Measurements from ENCODE around the gene KYAT1. TPM values are rescaled to one million over a fixed set of nuclear protein-coding genes. Genes with fewer than 3 reads are reported as not detected.

The KYAT1 gene
- total RNA-seq, 1 donor from 2014 or later, result 7.1 TPM

GRCh38 chr9:128917151-128917849 is 35.5 kb upstream of the KYAT1 start:
- Histone ChIP-seq H3K4me1 (peaks cover 78% of the 10 kb centered on the region), H3K4me3 (peak overlapping the region; percentile 40)
- intact Hi-C loops (cut with DNase I), result no loop called here

GRCh38 chr9:128916745-128917144 is 35.0 kb upstream of the KYAT1 start:
- TF ChIP-seq CTCF (IDR thresholded peaks at IDR 0.05), result no peak

More at GRCh38 chr9:128917151-128917849, 35.5 kb upstream of the KYAT1 start:
- ATAC-seq (peak; percentile 64 to 65), DNase-seq (peak; percentile 84)
- Histone ChIP-seq H3K36me3 (peaks cover 29% of the 10 kb centered on the region), H3K27ac (peak overlapping the region; percentile 80), H3K9me3 (no peaks in the 10 kb centered on the region), H3K27me3 (ENCODE audit: low read depth) (no peaks in the 10 kb centered on the region)
- no peak for TF ChIP-seq CTCF (IDR thresholded peaks at IDR 0.05)

GRCh38 chr9:128916204-128916603 is 34.5 kb upstream of the KYAT1 start:
- H3K4me3 ChIP-seq, result peak overlapping the region; percentile 40
- H3K36me3 ChIP-seq, result peaks cover 31% of the 10 kb centered on the region
- H3K9me3 ChIP-seq, result no peaks in the 10 kb centered on the region
- no peaks in the 10 kb centered on the region for H3K27me3 ChIP-seq (ENCODE audit: low read depth)
- no peak for TF ChIP-seq CTCF (IDR thresholded peaks at IDR 0.05)
- intact Hi-C loops (cut with DNase I), result no loop called here
- peak overlapping the region; percentile 80 for H3K27ac ChIP-seq
- peaks cover 80% of the 10 kb centered on the region for H3K4me1 ChIP-seq
- ATAC-seq (peak; percentile 20 to 38), DNase-seq (peak; percentile 77)

More at GRCh38 chr9:128916745-128917144, 35.0 kb upstream of the KYAT1 start:
- intact Hi-C loops (cut with DNase I), result no loop called here
- no peaks in the 10 kb centered on the region for H3K9me3 ChIP-seq
- peak overlapping the region; percentile 40 for H3K4me3 ChIP-seq
- no peak for ATAC-seq
- peak overlapping the region; percentile 80 for H3K27ac ChIP-seq
- peaks cover 29% of the 10 kb centered on the region for H3K36me3 ChIP-seq
- H3K27me3 ChIP-seq (ENCODE audit: low read depth), result no peaks in the 10 kb centered on the region
- H3K4me1 ChIP-seq, result peaks cover 80% of the 10 kb centered on the region
- DNase-seq, result no peak

GRCh38 chr9:128913995-128914772 is 32.4 kb upstream of the KYAT1 start:
- no peaks in the 10 kb centered on the region for H3K27me3 ChIP-seq (ENCODE audit: low read depth)
- peak overlapping the region; percentile 30 for H3K4me3 ChIP-seq
- peak in 1 of 2 donors; percentile 4 for ATAC-seq
- TF ChIP-seq CTCF (IDR thresholded peaks at IDR 0.05), result no peak
- H3K36me3 ChIP-seq, result peaks cover 51% of the 10 kb centered on the region
- no peaks in the 10 kb centered on the region for H3K9me3 ChIP-seq
- DNase-seq, result peak; percentile 58
- H3K4me1 ChIP-seq, result peaks cover 78% of the 10 kb centered on the region
- peak overlapping the region; percentile 86 for H3K27ac ChIP-seq
- intact Hi-C loops (cut with DNase I), result no loop called here

GRCh38 chr9:128913048-128913900 is 31.5 kb upstream of the KYAT1 start:
- TF ChIP-seq CTCF (IDR thresholded peaks at IDR 0.05), result no peak
- Histone ChIP-seq H3K4me1 (peaks cover 78% of the 10 kb centered on the region), H3K4me3 (peak overlapping the region; percentile 30), H3K27me3 (ENCODE audit: low read depth) (no peaks in the 10 kb centered on the region), H3K9me3 (no peaks in the 10 kb centered on the region), H3K36me3 (peaks cover 59% of the 10 kb centered on the region), H3K27ac (peak overlapping the region; percentile 86)
- intact Hi-C loops (cut with DNase I), result no loop called here
- peak; percentile 13 to 22 for ATAC-seq
- peak; percentile 53 for DNase-seq

Measured in lower lobe of right lung (tissue), 2 donors.